HG03378 (cell line): ENCODE data around the gene HESX1.

Source experiments
- ATAC-seq: cut with Tn5 transposase; IDR thresholded peaks from one replicate; pipeline ENCODE4 v1.9.1; 2021; ENCODE audit warnings: mild to moderate bottlenecking, moderate library complexity; ENCODE audit not compliant: unreplicated experiment

The HESX1 gene

GRCh38 chr3:57150113-57150581, 49.6 kb downstream of the HESX1 start:
- ATAC-seq: no peak
